Peyer's patch (tissue), 4 donors: Measurements from ENCODE around the gene IGF1R.

ENCODE experiments used
- CTCF ChIP-seq, 6 experiments: fragments of 450-650 bp in 4 of 6; fragments of 200-600 bp in 2 of 6; sonication (generic) in 1 of 6; IDR thresholded peaks; one replicate each; pipeline ENCODE4 v1.5.1; 2017 to 2019; ENCODE audit warnings: antibody characterized with exemption in 6 of 6, mild to moderate bottlenecking in 3 of 6, moderate library complexity in 1 of 6
- POLR2A ChIP-seq, 2 donors: fragments of 450-650 bp; IDR thresholded peaks; one replicate each; pipeline ENCODE4 v1.5.1; 2017; ENCODE audit warnings: antibody characterized with exemption in 2 of 2, mild to moderate bottlenecking in 2 of 2, moderate library complexity in 2 of 2

GRCh38 chr15:98920091-98920880, 271.9 kb downstream of the IGF1R start:
- no peak for TF ChIP-seq POLR2A (IDR thresholded peaks at IDR 0.05)
- TF ChIP-seq CTCF (IDR thresholded peaks at IDR 0.05) = no peak
